ENCODE results near the gene SMAD6.

DNA sequence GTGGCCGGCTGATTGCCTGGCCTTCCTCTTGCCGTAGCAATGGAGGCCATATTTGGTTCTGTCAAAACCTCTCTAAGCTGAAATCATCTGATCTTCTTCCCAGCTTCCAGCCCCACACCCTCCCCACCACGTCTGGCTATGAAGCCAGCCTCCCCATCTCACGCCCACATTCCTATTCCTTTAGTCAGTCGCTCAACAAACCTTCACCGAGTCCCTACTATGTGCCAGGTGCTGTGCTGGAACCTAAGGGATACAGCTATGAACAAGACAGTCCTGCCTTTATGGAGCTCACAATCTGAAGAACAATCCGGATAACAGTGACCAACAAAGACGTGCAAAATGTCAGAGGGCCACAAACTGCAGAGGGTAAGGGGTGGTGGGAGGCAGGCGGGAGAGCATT is 31.9 kb upstream of the SMAD6 start:
- no peak for TF ChIP-seq NFIC (IDR thresholded peaks at IDR 0.05; ENCODE audit: borderline replicate concordance)
- TF ChIP-seq, protein P1, sequence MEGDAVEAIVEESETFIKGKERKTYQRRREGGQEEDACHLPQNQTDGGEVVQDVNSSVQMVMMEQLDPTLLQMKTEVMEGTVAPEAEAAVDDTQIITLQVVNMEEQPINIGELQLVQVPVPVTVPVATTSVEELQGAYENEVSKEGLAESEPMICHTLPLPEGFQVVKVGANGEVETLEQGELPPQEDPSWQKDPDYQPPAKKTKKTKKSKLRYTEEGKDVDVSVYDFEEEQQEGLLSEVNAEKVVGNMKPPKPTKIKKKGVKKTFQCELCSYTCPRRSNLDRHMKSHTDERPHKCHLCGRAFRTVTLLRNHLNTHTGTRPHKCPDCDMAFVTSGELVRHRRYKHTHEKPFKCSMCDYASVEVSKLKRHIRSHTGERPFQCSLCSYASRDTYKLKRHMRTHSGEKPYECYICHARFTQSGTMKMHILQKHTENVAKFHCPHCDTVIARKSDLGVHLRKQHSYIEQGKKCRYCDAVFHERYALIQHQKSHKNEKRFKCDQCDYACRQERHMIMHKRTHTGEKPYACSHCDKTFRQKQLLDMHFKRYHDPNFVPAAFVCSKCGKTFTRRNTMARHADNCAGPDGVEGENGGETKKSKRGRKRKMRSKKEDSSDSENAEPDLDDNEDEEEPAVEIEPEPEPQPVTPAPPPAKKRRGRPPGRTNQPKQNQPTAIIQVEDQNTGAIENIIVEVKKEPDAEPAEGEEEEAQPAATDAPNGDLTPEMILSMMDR (IDR thresholded peaks at IDR 0.05): no peak
- no peak for TF ChIP-seq POLR2AphosphoS5 (IDR thresholded peaks at IDR 0.05; ENCODE audit: low read depth, low read length)
- no peak for TF ChIP-seq EP300 (IDR thresholded peaks at IDR 0.05; ENCODE audit: borderline replicate concordance in 1 of 2, low read depth in 1 of 2, low read length in 1 of 2)
- TF ChIP-seq EZH2phosphoT487 (IDR thresholded peaks at IDR 0.05; ENCODE audit: borderline replicate concordance, low read depth): no peak
- no peak for TF ChIP-seq CHD2 (IDR thresholded peaks at IDR 0.05; ENCODE audit: low read length, partially characterized antibody)
- TF ChIP-seq MXI1 (IDR thresholded peaks at IDR 0.05; ENCODE audit: low read depth, low read length): no peak
- TF ChIP-seq, protein P2, sequence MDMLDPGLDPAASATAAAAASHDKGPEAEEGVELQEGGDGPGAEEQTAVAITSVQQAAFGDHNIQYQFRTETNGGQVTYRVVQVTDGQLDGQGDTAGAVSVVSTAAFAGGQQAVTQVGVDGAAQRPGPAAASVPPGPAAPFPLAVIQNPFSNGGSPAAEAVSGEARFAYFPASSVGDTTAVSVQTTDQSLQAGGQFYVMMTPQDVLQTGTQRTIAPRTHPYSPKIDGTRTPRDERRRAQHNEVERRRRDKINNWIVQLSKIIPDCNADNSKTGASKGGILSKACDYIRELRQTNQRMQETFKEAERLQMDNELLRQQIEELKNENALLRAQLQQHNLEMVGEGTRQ (IDR thresholded peaks at IDR 0.05; ENCODE audit: borderline replicate concordance, low read depth, low read length): no peak
- no peak for TF ChIP-seq JUND (IDR thresholded peaks at IDR 0.05)
- TF ChIP-seq, protein P3, sequence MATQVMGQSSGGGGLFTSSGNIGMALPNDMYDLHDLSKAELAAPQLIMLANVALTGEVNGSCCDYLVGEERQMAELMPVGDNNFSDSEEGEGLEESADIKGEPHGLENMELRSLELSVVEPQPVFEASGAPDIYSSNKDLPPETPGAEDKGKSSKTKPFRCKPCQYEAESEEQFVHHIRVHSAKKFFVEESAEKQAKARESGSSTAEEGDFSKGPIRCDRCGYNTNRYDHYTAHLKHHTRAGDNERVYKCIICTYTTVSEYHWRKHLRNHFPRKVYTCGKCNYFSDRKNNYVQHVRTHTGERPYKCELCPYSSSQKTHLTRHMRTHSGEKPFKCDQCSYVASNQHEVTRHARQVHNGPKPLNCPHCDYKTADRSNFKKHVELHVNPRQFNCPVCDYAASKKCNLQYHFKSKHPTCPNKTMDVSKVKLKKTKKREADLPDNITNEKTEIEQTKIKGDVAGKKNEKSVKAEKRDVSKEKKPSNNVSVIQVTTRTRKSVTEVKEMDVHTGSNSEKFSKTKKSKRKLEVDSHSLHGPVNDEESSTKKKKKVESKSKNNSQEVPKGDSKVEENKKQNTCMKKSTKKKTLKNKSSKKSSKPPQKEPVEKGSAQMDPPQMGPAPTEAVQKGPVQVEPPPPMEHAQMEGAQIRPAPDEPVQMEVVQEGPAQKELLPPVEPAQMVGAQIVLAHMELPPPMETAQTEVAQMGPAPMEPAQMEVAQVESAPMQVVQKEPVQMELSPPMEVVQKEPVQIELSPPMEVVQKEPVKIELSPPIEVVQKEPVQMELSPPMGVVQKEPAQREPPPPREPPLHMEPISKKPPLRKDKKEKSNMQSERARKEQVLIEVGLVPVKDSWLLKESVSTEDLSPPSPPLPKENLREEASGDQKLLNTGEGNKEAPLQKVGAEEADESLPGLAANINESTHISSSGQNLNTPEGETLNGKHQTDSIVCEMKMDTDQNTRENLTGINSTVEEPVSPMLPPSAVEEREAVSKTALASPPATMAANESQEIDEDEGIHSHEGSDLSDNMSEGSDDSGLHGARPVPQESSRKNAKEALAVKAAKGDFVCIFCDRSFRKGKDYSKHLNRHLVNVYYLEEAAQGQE (IDR thresholded peaks at IDR 0.05; ENCODE audit: low read depth, low read length): no peak
- TF ChIP-seq RXRA (IDR thresholded peaks at IDR 0.05; ENCODE audit: borderline replicate concordance, low read depth): no peak
- TF ChIP-seq RCOR1 (IDR thresholded peaks at IDR 0.05; ENCODE audit: low read length): no peak
- TF ChIP-seq RFX5 (IDR thresholded peaks at IDR 0.05; ENCODE audit: low read length): no peak

Data from SK-N-SH (cell line).